Posterior cingulate gyrus (tissue), 11 donors: ENCODE data around the gene UST.

Experiments used
- DNase-seq, 10 donors: peaks; one replicate each; pipeline versions ENCODE4 v3.0.0 to v3.0.0-alpha.2; 2020 to 2021; ENCODE audit warnings: mixed read lengths in 3 of 10
- intact Hi-C: fragments of 100-400 bp; cut with DNase I; formaldehyde crosslinking; loops from one replicate; pipeline ENCODE4 v1.15.1; 2023

The UST gene

DNA sequence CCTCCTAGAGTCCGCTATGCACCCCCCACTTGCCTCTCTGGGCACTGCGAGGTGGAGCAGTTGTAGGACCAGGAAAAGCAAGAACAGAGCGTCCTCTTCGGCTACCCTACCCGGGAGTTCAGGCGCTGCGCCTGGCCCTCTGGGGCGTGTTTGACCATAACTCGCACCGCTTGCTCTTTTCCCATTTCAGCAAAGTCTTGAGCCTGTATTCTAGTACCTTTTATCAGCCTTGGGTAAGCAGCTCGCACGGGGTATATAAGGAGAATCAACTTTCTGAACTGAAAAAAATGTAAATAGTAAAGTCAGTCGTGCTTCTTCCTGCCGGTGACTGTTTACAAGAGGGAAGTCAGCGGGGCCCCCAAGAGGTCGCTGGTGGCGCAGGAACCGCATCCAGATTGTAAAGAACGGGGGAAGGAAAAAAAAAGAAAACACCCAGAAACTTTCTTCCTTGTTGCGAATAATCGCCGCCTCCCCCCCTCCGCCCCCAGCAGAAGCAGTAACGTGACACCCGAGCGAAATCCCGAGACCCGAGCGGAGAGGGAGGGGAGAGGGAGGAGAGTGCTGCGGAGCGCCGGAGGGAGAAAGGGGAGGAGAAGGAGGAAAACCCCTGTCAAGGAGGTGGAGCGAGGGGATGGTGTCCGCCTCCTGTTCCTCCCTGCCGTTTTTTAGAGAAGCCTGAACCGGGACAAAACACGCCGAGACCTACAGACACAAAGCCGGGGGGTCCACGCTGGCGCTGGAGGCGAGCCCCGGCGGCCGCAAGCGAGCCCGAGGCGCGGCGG is at the start of gene UST:
TSS of gene UST (plus strand) at position 668 of the 782 bp plus-strand sequence. CDS start 401 bp downstream, outside the sequence.
- intact Hi-C loops: loop anchor here (5.0 kb wide), 2 partner anchors 169 to 201 kb away; no protein-coding TSS in a partner anchor
- DNase-seq: peak; percentile 33 to 90 (median 53)

- DNase-seq: no peak
- intact Hi-C loops: no loop called here
These were observed 48.9 kb upstream of the UST start for GRCh38 chr6:148697895-148698440.

DNA sequence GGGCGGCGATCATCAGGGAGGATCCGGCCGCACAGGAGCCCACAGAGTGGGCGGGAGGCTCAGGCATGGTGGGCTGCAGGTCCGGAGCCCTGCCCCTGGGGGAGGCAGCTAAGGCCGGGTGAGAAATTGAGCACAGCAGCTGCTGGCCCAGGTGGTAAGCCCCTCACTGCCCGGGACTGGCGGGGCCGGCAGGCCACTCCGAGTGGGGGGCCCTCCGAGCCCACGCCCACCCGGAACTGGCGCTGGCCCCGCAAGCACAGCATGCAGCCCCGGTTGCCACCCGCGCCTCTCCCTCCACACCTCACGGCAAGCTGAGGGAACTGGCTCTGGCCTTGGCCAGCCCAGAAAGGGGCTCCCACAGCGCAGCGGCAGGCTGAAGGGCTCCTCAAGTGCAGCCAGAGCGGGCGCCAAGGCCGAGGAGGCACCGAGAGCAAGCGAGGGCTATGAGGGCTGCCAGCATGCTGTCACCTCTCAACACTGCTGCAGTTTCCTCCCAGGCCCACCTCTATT is 48.1 kb upstream of the UST start:
- DNase-seq: no peak
- intact Hi-C loops: no loop called here

DNA sequence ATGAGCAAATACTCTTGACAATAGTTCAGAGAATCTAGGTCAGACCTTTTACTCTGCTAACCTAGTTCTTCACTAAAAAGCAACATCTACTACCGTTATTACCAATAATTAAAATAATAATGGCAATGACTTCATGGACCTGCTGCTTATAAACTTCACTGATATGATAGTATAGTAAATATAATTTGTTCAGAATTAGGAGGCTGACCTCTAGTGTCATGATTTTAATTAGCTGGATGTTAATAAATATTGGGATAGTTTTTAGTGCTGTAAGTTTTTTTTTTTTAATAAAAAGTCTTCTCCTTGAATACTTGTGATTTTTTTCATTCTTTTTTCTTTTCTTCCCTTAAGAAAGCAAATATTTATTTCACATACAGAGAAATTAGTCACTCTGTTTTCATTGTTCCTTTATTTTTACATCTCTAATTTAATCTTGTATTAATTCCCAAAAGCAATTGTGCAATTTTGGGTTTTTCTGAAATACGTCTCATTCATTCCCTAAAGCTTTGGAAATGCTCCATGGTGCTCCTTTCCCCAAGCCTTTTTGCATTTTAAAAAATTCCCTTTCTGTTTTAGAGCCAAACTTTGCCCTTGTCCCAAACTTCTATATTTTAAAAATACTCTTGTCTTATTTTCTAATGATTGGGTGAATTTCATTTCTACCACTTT is 46.6 kb upstream of the UST start:
- DNase-seq: no peak
- intact Hi-C loops: no loop called here

- intact Hi-C loops: no loop called here
- DNase-seq: peak in 1 of 10 donors; percentile 23
These were observed 46.0 kb upstream of the UST start for GRCh38 chr6:148700741-148701311.

DNA sequence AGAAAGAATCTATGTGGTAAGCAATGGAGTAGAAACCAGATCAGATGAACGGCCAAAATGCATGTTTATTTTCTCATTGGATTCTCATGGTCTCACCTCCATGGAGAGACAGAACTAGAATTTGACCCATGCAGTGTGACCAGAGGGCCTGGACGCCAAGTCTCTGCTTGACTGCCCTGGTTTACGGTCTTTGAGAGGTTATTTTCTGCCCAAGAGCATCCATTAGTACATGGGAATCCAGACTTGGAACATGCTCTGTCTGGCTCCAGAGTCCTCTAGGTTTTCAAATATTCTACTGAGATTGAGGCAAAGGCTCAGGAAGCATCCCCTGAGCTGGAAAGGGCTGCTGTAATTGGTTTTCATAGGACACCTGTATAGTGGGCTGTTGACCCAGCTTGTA is 45.5 kb upstream of the UST start:
- intact Hi-C loops: no loop called here
- no peak for DNase-seq

DNA sequence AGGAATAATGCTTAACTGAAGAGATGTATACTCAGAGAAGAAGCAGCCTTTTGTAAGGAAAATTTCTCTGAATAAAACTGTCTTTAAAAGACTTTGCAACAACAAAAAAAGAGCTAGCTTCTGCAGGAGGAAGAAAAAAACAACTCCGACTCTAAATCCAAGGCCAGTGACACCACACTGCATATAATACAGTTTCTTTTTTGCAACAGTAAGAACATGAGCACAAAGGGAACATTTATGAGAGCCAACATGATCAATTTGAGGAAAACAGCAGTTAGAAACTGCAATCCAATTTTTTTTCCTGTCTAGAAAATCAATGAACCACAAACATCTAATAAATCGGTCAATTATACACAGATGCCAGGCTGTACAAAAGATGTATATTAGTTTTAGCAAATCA is 42.9 kb upstream of the UST start:
- DNase-seq: no peak
- intact Hi-C loops: no loop called here

DNA sequence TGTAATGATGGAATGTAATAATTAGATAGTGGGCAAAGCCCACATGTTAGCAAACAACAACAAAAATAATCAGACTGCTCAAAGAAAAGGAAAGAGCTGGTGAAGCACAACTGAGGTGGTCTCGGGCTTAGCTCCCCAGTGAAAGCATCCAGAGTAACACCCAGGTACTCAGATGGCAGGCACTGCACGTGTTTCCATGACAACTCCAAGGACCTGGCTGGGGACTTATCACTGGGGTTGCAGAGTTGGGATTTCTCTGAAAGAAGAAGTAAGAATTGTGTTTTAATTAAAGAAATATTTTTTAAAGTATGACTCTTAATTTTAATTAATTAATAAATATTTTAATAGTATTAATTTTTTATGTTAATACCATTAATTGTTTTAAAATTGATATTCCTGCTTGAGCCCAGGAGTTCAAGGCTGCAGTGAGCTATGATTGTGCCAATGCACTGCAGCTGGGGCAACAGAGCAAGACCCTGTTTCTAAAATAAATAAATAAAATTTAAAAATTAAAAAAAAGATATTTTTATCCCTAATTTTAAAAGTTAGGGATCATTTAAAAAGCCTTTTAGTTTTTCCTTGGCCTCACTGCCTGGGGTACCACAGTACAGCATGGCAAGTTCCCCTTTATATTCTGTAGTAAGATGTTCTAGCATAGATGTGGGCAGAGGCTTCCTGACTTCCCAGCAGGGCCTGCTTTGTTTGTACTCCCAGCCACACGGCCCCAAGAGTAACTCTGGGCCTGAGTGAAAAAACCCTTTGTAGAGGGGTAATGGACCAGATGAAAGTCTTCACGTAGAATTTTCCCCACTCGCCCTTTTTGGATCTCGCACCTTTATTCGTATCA is 42.2 kb upstream of the UST start:
- intact Hi-C loops: no loop called here
- DNase-seq: no peak

DNA sequence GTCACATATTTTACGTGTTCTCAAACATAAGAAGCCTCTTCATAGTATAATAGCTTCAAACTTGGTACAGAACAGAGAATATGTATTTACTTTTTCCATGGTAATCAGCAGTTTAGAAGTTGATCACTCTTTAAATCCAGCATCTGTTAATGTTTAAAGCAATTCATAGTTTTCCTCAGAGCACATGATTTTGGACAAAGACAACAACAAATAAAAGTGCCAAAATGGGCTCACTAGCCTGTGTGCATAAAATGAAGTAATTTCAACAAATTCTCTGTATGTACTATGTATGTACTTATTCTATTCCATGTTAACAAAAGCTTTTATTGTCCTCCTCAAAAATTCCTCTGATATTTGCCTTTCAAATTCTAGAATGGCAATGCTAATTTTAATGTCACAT is 38.1 kb upstream of the UST start:
- no peak for DNase-seq
- intact Hi-C loops: no loop called here

DNA sequence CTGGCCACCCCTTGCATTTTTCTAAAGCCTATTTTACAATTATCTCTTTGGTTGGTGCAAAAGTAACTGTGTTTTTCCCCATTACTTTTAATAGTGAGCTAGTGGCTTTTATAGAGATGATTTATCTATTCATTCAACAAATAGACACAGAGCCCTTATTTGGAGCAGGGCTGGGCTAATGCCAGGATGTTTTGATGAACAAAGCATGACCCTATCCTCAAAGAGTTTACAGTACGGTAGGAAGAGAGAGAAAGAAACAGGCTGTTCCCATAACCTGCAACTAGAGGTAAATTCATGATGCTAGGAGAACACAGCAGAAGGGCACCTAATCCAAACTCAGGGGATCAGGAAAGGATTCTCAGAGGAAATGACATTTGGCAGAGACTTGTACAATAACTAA is 37.3 kb upstream of the UST start:
- DNase-seq: no peak

DNA sequence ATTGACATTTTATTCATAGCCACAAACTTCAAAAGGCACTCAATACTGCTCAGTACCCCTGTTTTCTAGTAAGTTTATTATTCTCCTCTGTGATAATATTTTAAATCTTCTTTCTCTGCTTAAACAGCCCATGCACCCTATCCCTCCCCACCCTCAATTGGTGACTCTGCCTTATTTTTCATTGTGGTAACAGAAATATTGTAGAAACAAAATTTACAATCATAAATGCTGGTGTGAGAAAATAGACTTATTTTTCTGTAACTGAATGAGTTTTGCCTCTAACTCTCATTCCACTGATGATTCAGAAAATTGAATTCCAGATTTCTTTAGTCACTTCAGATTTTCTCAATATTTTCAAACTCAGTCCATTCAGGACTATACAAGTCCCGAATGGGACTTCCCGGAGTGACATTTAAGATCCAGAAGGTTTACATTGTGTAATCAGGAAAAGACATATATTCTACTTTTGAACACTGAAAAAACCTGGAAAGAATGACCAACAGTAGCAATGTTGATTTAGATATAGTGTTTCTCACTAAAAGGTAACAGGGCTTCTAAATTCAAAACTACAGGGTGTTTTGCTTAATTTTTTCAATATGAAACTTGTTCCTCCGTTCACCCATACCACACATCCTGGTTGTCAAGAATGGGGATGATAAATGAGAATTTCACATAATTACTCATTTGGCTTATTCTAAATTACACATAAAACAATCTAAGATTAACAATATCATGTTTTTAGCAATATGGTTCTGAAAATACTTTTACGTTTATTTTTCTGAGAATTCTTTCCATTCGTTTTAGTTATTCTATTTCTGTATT is 34.8 kb upstream of the UST start:
- intact Hi-C loops: no loop called here
- DNase-seq: no peak

More for the DNA sequence above, 37.3 kb upstream of the UST start:
- intact Hi-C loops: no loop called here

DNA sequence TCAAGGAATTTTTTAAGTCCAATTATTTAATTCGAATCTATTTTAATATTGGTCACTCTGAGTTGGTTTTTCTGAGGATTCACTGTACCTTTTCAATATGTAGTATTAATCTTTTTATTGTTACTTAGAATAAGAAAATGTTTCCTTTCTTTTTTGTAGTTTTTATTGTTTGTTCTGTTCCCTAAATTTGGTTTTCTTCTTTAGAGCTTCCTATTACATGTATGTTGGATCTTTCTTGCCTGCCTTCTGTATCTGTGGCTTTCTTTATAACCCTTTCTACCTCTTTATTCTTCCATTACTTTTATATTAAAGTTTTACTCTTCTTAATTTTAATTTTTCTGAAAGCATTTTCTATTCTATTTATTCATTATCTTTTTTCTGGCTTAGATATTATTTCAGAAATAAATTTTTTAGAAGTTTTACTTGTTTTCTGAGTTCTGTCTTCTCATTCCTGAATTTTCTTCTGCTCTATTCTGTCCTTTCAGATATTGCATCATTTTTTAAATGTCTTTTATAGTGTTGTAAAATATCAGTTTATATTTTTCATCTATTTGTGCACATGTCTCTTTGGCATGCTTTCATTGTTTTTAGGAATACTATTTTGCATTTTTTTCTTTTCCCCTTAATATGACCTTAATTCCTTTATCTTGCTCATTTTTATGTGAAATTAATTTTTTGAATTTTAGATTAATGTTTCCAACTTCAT is 33.6 kb upstream of the UST start:
- intact Hi-C loops: no loop called here
- DNase-seq: no peak

DNA sequence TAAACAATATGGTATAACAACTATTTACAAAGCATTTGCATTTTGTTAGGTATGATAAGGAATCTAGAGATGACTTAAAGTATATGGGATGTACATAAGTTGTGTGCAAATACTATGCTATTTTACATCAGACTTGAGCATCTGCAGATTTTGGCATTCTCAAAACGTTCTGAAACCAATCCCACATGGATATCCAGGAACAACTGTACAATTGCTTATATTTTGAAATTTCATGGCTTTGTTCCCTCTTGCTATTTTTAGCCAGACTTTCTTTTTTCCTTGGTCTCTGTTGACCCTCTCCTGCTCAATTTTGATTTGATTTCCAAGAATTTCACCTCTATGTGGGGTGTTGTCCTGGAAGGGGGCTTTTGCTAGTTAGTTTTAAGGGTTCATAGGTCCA is 32.9 kb upstream of the UST start:
- intact Hi-C loops: no loop called here
- DNase-seq: no peak

DNA sequence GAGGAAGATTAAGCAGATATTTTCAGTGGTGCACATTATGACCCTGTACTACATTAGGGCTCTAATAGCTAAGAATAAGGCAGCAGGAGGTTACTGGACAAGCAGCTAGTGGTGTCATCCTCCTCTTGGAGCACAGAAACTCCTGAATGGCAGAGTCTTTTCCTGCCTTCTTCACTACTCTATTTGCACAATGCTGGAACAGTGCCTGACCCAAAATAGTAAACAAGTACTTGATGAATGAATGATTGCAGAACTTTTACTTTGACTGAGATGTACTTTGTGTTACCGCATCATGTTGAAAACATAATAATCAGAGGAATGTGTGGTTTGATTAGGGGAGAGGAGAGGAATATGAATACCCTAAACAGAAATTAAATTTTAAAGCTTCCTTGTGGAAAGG is 30.0 kb upstream of the UST start:
- DNase-seq: no peak
- intact Hi-C loops: no loop called here

- intact Hi-C loops: no loop called here
- DNase-seq: no peak
These were observed 26.4 kb upstream of the UST start for GRCh38 chr6:148720406-148720805.

DNA sequence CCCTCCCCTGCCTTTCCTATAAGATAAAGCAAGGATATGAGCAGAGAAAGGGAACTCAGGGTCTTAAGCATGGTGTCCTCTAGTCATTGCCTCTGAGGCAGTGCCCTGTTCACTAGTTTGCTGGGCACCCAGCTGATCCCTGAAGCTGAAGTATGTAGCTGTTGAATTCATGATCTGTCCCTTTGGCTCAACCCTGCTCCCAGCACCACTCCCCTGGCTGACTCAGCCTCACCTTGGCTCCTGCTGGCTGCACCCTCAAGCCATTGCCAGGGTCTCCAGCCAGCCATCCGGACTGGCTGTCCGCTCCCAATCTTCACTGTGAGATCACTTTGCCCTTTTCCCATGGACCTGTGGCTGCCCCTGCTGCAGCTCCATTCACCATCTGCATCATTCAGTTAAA is 25.9 kb upstream of the UST start:
- intact Hi-C loops: no loop called here
- no peak for DNase-seq

GRCh38 chr6:148723484-148723883 is 23.3 kb upstream of the UST start:
- intact Hi-C loops: no loop called here
- DNase-seq: no peak

GRCh38 chr6:148724428-148724827 is 22.4 kb upstream of the UST start:
- intact Hi-C loops: no loop called here
- DNase-seq: no peak

DNA sequence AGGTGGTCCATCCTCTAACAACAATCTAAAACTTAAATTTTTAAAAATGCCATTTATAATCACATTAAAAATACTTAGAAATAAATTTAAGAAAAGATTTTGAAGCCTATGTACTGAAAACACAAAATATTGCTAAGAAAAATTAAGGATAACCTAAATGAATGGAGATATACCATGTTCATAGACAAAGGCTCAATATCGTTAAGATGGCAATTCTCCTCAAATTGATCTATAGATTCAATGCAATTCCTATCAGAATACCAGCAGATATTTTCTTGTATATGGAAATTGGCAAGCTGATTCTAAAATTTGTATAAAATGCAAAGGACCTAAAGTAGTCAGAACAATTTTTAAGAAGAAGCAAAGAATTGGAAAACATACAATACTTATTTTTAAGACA is 19.7 kb upstream of the UST start:
- intact Hi-C loops: no loop called here
- DNase-seq: no peak
